ENCODE results near the gene COL27A1.

DNA sequence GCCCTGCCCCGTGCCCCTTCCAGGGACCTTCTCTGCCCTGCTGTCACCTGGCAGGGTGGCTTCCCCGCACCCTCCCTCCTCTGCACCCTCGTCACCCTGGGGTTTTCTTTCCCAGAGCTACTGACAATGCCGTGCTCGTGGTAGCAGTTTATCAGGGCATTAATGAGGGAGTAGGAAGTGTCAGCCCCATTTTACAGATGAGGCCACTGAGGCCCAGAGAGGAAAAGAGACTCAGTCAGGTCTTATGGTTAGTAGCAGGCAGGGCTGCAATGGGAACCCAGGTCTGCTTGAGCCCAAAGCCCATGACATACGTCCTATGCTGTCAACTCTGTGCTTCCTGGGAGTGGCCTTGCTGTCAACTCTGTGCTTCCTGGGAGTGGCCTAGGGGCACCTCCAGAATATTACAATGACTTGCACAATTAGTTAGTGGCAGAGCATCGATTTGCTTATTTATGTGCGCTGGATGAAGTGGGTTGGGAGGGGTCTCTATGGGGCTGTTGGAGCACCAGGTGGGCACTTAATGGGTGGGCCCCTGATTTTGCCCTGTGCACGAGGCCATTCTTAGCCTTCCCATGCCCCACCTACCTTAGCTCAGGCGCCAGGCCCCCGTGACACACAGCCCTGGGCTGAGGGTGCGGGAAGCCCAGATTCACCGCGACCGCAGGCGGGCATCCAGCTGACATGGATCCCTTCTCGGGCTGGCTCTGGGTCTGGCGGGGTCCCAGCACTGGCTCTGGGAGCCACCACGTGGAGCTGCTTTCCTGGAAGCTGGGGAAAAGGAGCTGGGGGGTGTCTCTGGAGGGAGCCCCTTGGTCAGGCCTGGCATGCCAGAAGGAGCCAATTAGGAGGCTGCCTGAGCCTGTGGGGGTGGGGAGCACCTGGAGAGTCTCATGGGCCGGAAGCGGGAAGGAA lies 85.6 kb downstream of the COL27A1 start:
- no peak for TF ChIP-seq CTCF (IDR thresholded peaks at IDR 0.05; ENCODE audit: low read length)
- TF ChIP-seq EZH2 (IDR thresholded peaks at IDR 0.05; ENCODE audit: borderline replicate concordance, low read length): no peak

Measured in OCI-LY1 (cell line).